ENCODE measurements around the gene UBAC2. TPM values are rescaled to one million over a fixed set of nuclear protein-coding genes. Genes with fewer than 3 reads are reported as not detected.
A peak's percentile ranks its signal among the peaks of the same experiment; 100 is the strongest.

Gene UBAC2
- total and polyA plus RNA-seq, 2 experiments from 2014 or later: 78.2 to 83.1 TPM

DNA sequence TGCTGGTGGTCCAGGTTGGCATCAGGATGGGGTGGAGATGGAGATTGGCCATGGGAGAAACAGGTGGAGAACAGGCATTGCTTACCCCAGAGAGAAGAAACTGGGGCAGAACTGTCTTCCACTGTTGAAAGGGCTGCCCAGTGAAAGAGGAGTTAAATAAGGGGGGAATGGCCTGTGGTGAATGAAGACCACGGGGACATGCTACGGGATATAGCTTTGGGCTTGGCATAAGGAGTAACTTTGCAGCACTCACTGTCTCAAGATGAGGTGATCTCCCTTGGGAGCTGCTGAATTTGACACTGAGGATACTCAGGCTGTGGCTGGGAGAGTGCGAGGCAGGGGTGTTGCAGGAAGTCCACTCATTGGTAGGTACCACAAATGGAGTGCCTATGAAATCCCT lies 68.2 kb downstream of the UBAC2 start:
- Histone ChIP-seq H3K36me3 (replicated peaks; ENCODE audit: insufficient read depth, low read depth) (no peaks in the 10 kb centered on the region), H3K27me3 (no peaks in the 10 kb centered on the region), H3K4me2 (no peak overlapping the region), H3K9me2 (replicated peaks; ENCODE audit: insufficient read depth) (no peaks in the 10 kb centered on the region), H3K4me3 (no peak overlapping the region), H3K27ac (no peak overlapping the region), H3K4me1 (ENCODE audit: insufficient read depth) (no peaks in the 10 kb centered on the region), H3K79me2 (peaks cover 15% of the 10 kb centered on the region), H3K9me3 (ENCODE audit: low read depth) (no peaks in the 10 kb centered on the region), H2AFZ (no peak overlapping the region), H4K20me1 (ENCODE audit: insufficient read depth, poor library complexity, severe bottlenecking) (no peaks in the 10 kb centered on the region)
- 88% methylated on average over 3 of the region's 3 CpGs for WGBS (ENCODE audit: low lambda C conversion rate, missing lambda C conversion rate)
- TF ChIP-seq EZH2 (IDR thresholded peaks at IDR 0.05; ENCODE audit: borderline replicate concordance): no peak
- no peak for TF ChIP-seq EZH2phosphoT487 (IDR thresholded peaks at IDR 0.05; ENCODE audit: low read depth, severe bottlenecking, unreplicated experiment)
- no peak for TF ChIP-seq CTCF (IDR thresholded peaks at IDR 0.05; ENCODE audit: poor library complexity)
- no peak for DNase-seq (ENCODE audit: low spot score)

GRCh38 chr13:99269627-99270241 lies 69.1 kb downstream of the UBAC2 start:
- WGBS (ENCODE audit: low lambda C conversion rate, missing lambda C conversion rate): 74% methylated on average over 3 of the region's 3 CpGs
- H3K79me2 ChIP-seq: peaks cover 18% of the 10 kb centered on the region
- H3K27me3 ChIP-seq: no peaks in the 10 kb centered on the region
- no peak overlapping the region for H2AFZ ChIP-seq
- H3K4me1 ChIP-seq (ENCODE audit: insufficient read depth): no peaks in the 10 kb centered on the region
- H3K9me3 ChIP-seq (ENCODE audit: low read depth): no peaks in the 10 kb centered on the region
- H4K20me1 ChIP-seq (ENCODE audit: insufficient read depth, poor library complexity, severe bottlenecking): no peaks in the 10 kb centered on the region
- TF ChIP-seq EZH2phosphoT487 (IDR thresholded peaks at IDR 0.05; ENCODE audit: low read depth, severe bottlenecking, unreplicated experiment) (no peak), EZH2 (IDR thresholded peaks at IDR 0.05; ENCODE audit: borderline replicate concordance) (no peak), CTCF (IDR thresholded peaks at IDR 0.05; ENCODE audit: poor library complexity) (peak; percentile 88)
- no peak overlapping the region for H3K27ac ChIP-seq
- no peak overlapping the region for H3K4me3 ChIP-seq
- no peak overlapping the region for H3K4me2 ChIP-seq
- H3K36me3 ChIP-seq (replicated peaks; ENCODE audit: insufficient read depth, low read depth): no peaks in the 10 kb centered on the region
- no peaks in the 10 kb centered on the region for H3K9me2 ChIP-seq (replicated peaks; ENCODE audit: insufficient read depth)
- DNase-seq (ENCODE audit: low spot score): peak; percentile 59

DNA sequence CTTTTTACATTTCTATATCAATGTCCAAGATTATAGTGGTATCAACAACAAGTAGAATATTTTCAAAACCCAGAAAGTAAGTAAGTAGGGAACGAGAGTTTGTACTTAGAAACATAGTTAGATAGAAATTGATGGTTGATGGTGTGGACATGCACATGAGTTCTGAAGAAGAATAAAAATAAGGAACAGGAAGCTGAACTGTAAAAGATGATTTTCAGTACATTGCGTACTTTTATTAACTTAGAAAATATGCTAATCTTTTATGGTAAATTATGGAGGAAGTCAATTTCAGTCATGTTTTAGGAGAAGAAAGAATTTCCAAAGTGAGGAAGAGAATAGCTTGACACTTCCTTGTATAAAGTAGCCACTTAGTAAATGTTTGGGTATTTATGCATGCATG lies 69.9 kb downstream of the UBAC2 start:
- Histone ChIP-seq H3K27ac (no peak overlapping the region), H3K4me2 (no peak overlapping the region), H3K9me2 (replicated peaks; ENCODE audit: insufficient read depth) (no peaks in the 10 kb centered on the region), H3K27me3 (no peaks in the 10 kb centered on the region), H3K79me2 (peaks cover 18% of the 10 kb centered on the region), H3K4me1 (ENCODE audit: insufficient read depth) (no peaks in the 10 kb centered on the region), H3K9me3 (ENCODE audit: low read depth) (no peaks in the 10 kb centered on the region), H2AFZ (no peak overlapping the region), H4K20me1 (ENCODE audit: insufficient read depth, poor library complexity, severe bottlenecking) (no peaks in the 10 kb centered on the region), H3K4me3 (no peak overlapping the region), H3K36me3 (replicated peaks; ENCODE audit: insufficient read depth, low read depth) (no peaks in the 10 kb centered on the region)
- DNase-seq (ENCODE audit: low spot score): no peak
- TF ChIP-seq EZH2phosphoT487 (IDR thresholded peaks at IDR 0.05; ENCODE audit: low read depth, severe bottlenecking, unreplicated experiment) (no peak), EZH2 (IDR thresholded peaks at IDR 0.05; ENCODE audit: borderline replicate concordance) (no peak), CTCF (IDR thresholded peaks at IDR 0.05; ENCODE audit: poor library complexity) (no peak)
- 93% methylated on average over 2 of the region's 2 CpGs for WGBS (ENCODE audit: low lambda C conversion rate, missing lambda C conversion rate)

All from hepatocyte (in vitro differentiated cells).